ENCODE data around the gene WBP11. TPM values are rescaled to one million over a fixed set of nuclear protein-coding genes. Genes with fewer than 3 reads are reported as not detected.
A peak's percentile ranks its signal among the peaks of the same experiment; 100 is the strongest.

The WBP11 gene
- total RNA-seq, 6 donors from 2014 or later = 18.2 to 45.0 (median 25.3) TPM

GRCh38 chr12:14846876-14847580 is 43.8 kb upstream of the WBP11 start:
- DNase-seq (no peak), ATAC-seq (ENCODE audit: low FRiP score in 2 of 2) (no peak)
- Histone ChIP-seq H3K9me3 (no peaks in the 10 kb centered on the region), H3K27me3 (no peaks in the 10 kb centered on the region), H3K4me1 (peaks cover 23 to 44% (median 32%) of the 10 kb centered on the region in 4 donors), H3K36me3 (no peaks in the 10 kb centered on the region), H3K27ac (peak overlapping the region in 3 of 4 donors; percentile 23 to 59 (median 24)), H3K4me3 (no peak overlapping the region)
- WGBS, 2 donors = 41 to 45% methylated on average over 4 of the region's 4 CpGs
- TF ChIP-seq EP300 (IDR thresholded peaks at IDR 0.05) = no peak
- TF ChIP-seq POLR2A (IDR thresholded peaks at IDR 0.05) = no peak
- TF ChIP-seq CTCF (IDR thresholded peaks at IDR 0.05) = no peak
- TF ChIP-seq POLR2AphosphoS5 (IDR thresholded peaks at IDR 0.05) = no peak

GRCh38 chr12:14846042-14846587 is 42.8 kb upstream of the WBP11 start:
- Histone ChIP-seq H3K36me3 (no peaks in the 10 kb centered on the region), H3K4me1 (peaks cover 30 to 53% (median 38%) of the 10 kb centered on the region in 4 donors), H3K9me3 (no peaks in the 10 kb centered on the region), H3K27ac (peak overlapping the region; percentile 13 to 59 (median 24)), H3K4me3 (no peak overlapping the region), H3K27me3 (no peaks in the 10 kb centered on the region)
- ATAC-seq (ENCODE audit: low FRiP score in 2 of 2) (peak in 1 of 2 donors; percentile 69), DNase-seq (no peak)
- TF ChIP-seq EP300 (IDR thresholded peaks at IDR 0.05) = peak in 1 of 4 donors; percentile 85
- TF ChIP-seq POLR2A (IDR thresholded peaks at IDR 0.05) = no peak
- WGBS, 2 donors = 28 to 31% methylated on average over 3 of the region's 3 CpGs

- DNase-seq (no peak), ATAC-seq (ENCODE audit: low FRiP score in 2 of 2) (peak; percentile 79 to 84)
- H3K4me1 ChIP-seq = peaks cover 30 to 58% (median 42%) of the 10 kb centered on the region in 4 donors
- 13 to 14% methylated on average over 3 of the region's 3 CpGs for WGBS, 2 donors
- TF ChIP-seq CTCF (IDR thresholded peaks at IDR 0.05) (peak; percentile 68 to 84 (median 74)), POLR2AphosphoS5 (IDR thresholded peaks at IDR 0.05) (no peak), EP300 (IDR thresholded peaks at IDR 0.05) (no peak), POLR2A (IDR thresholded peaks at IDR 0.05) (no peak)
- no peaks in the 10 kb centered on the region for H3K36me3 ChIP-seq
- H3K4me3 ChIP-seq = no peak overlapping the region
- H3K27ac ChIP-seq = peak overlapping the region; percentile 13 to 59 (median 24)
- no peaks in the 10 kb centered on the region for H3K9me3 ChIP-seq
- no peaks in the 10 kb centered on the region for H3K27me3 ChIP-seq
These were observed 42.1 kb upstream of the WBP11 start for GRCh38 chr12:14845350-14845750.

- peak overlapping the region in 2 of 4 donors; percentile 33 to 79 for H3K27ac ChIP-seq
- H3K36me3 ChIP-seq = no peaks in the 10 kb centered on the region
- peaks cover 30 to 58% (median 42%) of the 10 kb centered on the region in 4 donors for H3K4me1 ChIP-seq
- no peak overlapping the region for H3K4me3 ChIP-seq
- no peaks in the 10 kb centered on the region for H3K27me3 ChIP-seq
- DNase-seq (no peak), ATAC-seq (ENCODE audit: low FRiP score in 2 of 2) (no peak)
- H3K9me3 ChIP-seq = no peaks in the 10 kb centered on the region
- TF ChIP-seq POLR2A (IDR thresholded peaks at IDR 0.05) (no peak), CTCF (IDR thresholded peaks at IDR 0.05) (no peak), POLR2AphosphoS5 (IDR thresholded peaks at IDR 0.05) (no peak), EP300 (IDR thresholded peaks at IDR 0.05) (no peak)
These were observed 41.1 kb upstream of the WBP11 start for GRCh38 chr12:14844401-14844800.

GRCh38 chr12:14843425-14843887 is 40.2 kb upstream of the WBP11 start, which contains the start of gene ART4:
ART4 (minus strand) TSS chr12:14843526; CDS start chr12:14843113, 413 bp downstream.
- WGBS, 2 donors = 53 to 56% methylated on average over 5 to 10 of the region's 10 CpGs
- no peaks in the 10 kb centered on the region for H3K36me3 ChIP-seq
- peak within 1 kb of the TSS; percentile 21 to 79 (median 37) for H3K27ac ChIP-seq
- peaks cover 30 to 58% (median 42%) of the 10 kb centered on the region in 4 donors for H3K4me1 ChIP-seq
- ATAC-seq (ENCODE audit: low FRiP score in 2 of 2) (no peak), DNase-seq (peak in 1 of 2 donors; percentile 49)
- no peaks in the 10 kb centered on the region for H3K9me3 ChIP-seq
- peak within 1 kb of the TSS in 2 of 4 donors; percentile 19 to 27 for H3K4me3 ChIP-seq
- no peaks in the 10 kb centered on the region for H3K27me3 ChIP-seq
- TF ChIP-seq EP300 (IDR thresholded peaks at IDR 0.05) (peak in 1 of 4 donors; percentile 52), CTCF (IDR thresholded peaks at IDR 0.05) (no peak), POLR2A (IDR thresholded peaks at IDR 0.05) (no peak), POLR2AphosphoS5 (IDR thresholded peaks at IDR 0.05) (peak in 1 of 2 donors; percentile 33)
